ENCODE data around the gene KLK15.

DNA sequence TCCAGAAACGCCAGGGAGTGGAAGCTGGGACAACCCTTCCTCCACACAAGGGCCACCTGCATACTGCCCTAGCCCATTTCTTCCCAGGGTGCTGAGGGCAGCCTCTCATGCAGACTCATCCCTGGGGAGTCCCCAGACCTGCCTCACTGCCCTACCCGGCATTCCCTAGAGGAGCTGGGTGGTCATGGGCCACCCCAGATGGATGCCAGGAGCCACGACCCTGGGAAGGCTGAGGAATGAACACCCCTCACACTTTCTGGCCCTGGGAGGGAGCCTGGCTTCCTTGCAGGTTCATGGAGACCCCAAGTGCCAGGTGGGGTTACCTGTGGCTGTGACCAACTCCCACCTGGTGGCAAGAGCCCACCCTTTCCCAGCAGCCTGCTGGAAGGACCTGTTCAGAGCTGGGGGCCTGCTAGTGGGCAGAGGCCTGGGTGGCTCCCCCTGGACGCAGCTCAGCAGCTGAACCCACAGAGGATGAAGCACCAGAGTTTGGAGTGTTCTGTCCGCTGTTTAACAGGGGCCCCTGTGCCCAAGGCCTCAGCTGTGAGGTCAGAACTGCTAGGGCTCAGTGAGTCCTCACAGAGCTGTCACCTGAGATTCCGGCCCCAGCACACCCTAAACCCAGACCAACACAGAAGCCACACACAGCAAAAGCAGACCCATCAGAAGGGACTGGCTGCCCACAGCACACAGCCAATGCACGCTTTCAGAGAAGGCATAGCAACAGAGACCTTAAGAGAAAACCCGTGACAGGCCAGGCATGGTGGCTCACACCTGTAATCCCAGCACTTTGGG, 36.5 kb downstream of the KLK15 start:
- peak in 1 of 2 experiments; percentile 27; a peak in 2 of 3 replicates for TF ChIP-seq POLR2A (IDR thresholded peaks at IDR 0.05; ENCODE audit: control extremely low read depth in 1 of 2, low read depth in 2 of 2, low read length in 2 of 2)
- TF ChIP-seq, protein P1, sequence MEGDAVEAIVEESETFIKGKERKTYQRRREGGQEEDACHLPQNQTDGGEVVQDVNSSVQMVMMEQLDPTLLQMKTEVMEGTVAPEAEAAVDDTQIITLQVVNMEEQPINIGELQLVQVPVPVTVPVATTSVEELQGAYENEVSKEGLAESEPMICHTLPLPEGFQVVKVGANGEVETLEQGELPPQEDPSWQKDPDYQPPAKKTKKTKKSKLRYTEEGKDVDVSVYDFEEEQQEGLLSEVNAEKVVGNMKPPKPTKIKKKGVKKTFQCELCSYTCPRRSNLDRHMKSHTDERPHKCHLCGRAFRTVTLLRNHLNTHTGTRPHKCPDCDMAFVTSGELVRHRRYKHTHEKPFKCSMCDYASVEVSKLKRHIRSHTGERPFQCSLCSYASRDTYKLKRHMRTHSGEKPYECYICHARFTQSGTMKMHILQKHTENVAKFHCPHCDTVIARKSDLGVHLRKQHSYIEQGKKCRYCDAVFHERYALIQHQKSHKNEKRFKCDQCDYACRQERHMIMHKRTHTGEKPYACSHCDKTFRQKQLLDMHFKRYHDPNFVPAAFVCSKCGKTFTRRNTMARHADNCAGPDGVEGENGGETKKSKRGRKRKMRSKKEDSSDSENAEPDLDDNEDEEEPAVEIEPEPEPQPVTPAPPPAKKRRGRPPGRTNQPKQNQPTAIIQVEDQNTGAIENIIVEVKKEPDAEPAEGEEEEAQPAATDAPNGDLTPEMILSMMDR (IDR thresholded peaks at IDR 0.05; ENCODE audit: control extremely low read depth in 1 of 3, insufficient read depth in 1 of 3, low read depth in 1 of 3, low read length in 3 of 3): no peak

Measured in H1 (cell line).